Measurements from ENCODE around the gene TREML4.

DNA sequence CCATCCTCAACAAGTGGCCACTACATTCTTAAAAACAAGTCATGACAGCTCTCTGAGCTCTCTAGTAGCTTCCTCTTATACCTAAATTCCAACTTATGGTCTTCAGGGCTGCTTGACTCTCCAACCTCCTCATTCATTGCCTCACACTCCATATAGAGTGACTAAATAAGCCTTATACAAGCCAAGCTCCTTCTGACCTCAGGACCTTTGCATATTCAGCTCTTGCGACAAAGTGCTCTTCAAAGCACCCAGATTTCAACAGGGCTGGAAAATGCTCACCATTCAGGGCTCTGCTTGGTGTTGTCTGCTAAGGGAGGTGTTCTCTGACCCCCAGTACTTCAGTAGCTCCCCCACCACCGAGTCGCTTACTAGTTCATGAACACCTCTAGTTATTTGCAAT lies 30.9 kb upstream of the TREML4 start:
- TF ChIP-seq TAF1 (IDR thresholded peaks at IDR 0.05; ENCODE audit: low read depth, low read length) (no peak), JUND (IDR thresholded peaks at IDR 0.05; ENCODE audit: low read length) (no peak), JUN (IDR thresholded peaks at IDR 0.05; ENCODE audit: low read depth, low read length) (no peak), RXRA (IDR thresholded peaks at IDR 0.05; ENCODE audit: insufficient read depth, low read depth, low read length) (no peak)
- TF ChIP-seq, protein P1, sequence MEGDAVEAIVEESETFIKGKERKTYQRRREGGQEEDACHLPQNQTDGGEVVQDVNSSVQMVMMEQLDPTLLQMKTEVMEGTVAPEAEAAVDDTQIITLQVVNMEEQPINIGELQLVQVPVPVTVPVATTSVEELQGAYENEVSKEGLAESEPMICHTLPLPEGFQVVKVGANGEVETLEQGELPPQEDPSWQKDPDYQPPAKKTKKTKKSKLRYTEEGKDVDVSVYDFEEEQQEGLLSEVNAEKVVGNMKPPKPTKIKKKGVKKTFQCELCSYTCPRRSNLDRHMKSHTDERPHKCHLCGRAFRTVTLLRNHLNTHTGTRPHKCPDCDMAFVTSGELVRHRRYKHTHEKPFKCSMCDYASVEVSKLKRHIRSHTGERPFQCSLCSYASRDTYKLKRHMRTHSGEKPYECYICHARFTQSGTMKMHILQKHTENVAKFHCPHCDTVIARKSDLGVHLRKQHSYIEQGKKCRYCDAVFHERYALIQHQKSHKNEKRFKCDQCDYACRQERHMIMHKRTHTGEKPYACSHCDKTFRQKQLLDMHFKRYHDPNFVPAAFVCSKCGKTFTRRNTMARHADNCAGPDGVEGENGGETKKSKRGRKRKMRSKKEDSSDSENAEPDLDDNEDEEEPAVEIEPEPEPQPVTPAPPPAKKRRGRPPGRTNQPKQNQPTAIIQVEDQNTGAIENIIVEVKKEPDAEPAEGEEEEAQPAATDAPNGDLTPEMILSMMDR (IDR thresholded peaks at IDR 0.05; ENCODE audit: control extremely low read depth in 1 of 3, insufficient read depth in 1 of 3, low read depth in 1 of 3, low read length in 3 of 3) = no peak
- TF ChIP-seq, protein P2, sequence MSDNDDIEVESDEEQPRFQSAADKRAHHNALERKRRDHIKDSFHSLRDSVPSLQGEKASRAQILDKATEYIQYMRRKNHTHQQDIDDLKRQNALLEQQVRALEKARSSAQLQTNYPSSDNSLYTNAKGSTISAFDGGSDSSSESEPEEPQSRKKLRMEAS (IDR thresholded peaks at IDR 0.05) = no peak
- TF ChIP-seq, protein P3, sequence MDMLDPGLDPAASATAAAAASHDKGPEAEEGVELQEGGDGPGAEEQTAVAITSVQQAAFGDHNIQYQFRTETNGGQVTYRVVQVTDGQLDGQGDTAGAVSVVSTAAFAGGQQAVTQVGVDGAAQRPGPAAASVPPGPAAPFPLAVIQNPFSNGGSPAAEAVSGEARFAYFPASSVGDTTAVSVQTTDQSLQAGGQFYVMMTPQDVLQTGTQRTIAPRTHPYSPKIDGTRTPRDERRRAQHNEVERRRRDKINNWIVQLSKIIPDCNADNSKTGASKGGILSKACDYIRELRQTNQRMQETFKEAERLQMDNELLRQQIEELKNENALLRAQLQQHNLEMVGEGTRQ (IDR thresholded peaks at IDR 0.05; ENCODE audit: low read length) = no peak
